GM08714 (cell line): Measurements from ENCODE around the gene RXRB.

Source experiments
- H3K4me3 ChIP-seq: fragments of 200-500 bp; sonication (Bioruptor generic); 2 replicates; pipeline ENCODE4 v1.5.1; 2014; ENCODE audit warnings: mild to moderate bottlenecking, low read length, inconsistent platforms
- ZNF274 ChIP-seq: IDR thresholded peaks from 2 replicates; pipeline ENCODE4 v1.6.1; 2012; ENCODE audit warnings: mild to moderate bottlenecking, low read depth, low read length

The RXRB gene

DNA sequence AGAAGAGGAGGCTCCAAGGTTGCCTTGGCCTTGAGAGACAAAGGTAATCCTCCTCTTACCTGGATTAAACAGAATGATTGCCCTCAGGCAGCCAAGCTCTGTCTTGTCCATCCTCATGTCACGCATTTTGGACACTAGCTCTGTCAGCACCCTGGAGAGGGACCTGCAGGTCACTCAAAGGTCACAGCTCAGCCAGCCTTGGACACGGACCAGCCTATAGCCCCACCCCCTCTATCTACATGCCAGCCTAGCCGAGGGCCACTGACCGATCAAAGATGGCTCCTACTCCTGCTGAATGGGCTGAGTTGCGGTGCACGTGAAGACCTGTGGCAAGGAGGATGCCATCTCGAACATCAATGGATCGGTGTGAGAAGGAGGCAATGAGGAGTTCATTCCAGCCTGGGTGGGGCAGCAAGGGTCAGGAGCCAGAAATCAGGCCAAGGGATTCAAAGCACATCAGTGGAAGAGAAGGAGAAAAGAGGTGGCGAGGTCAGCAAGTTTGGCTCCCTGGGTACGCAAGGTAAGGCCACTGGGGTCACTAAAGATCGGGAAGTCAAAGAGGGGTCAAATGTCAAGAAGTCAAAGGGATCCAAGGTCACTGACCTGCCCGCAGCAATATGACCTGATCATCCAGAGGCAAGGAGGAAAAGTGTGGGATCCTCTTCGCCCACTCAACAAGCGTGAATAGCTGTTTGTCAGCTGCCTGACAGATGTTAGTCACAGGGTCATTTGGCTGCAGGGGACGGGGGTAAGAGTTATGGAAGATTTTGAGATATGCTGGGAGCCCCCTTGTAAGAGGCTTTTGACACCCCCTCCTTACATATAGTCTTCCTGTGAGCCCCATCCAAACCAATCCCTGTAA, 4.9 kb downstream of the RXRB start:
- no peak for TF ChIP-seq ZNF274

GRCh38 chr6:33194431-33194979, 6.0 kb downstream of the RXRB start:
- no peak for TF ChIP-seq ZNF274
- H3K4me3 ChIP-seq: no peak overlapping the region

More for the DNA sequence above, 4.9 kb downstream of the RXRB start:
- no peak overlapping the region for H3K4me3 ChIP-seq

DNA sequence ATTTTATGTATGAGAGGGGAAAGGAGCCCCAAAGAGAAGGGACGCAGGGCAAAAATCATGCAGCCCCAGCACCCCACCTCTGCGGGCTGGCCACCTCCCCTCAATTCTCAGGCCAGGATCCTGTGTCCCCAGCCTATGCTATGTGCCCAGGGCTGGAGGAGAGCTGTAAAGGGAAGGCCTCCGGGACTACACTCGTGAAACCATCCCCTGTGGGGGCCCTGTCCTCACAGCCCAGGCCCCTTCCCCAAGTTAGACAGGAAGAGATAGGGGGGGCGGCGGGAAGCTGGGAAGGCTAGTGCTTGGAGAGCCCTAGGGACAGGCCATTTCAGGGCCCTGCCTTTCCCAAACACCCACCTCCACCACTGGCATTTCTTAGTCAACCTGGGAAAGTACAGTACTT, 6.8 kb downstream of the RXRB start:
- no peak for TF ChIP-seq ZNF274

GRCh38 chr6:33192671-33193602, 7.5 kb downstream of the RXRB start:
- no peak for TF ChIP-seq ZNF274
- H3K4me3 ChIP-seq: no peak overlapping the region; the same call in 1 of the 2 replicates

More for the DNA sequence above, 6.8 kb downstream of the RXRB start:
- H3K4me3 ChIP-seq: no peak overlapping the region

- no peak for TF ChIP-seq ZNF274
- H3K4me3 ChIP-seq: no peak within 1 kb of the TSS; the same call in 1 of the 2 replicates
These were observed 8.3 kb downstream of the RXRB start, which contains the start of gene COL11A2 for GRCh38 chr6:33192105-33192646. Gene COL11A2, minus strand, starts transcription at chr6:33192467. Its CDS starts 227 bp downstream, at chr6:33192240.

DNA sequence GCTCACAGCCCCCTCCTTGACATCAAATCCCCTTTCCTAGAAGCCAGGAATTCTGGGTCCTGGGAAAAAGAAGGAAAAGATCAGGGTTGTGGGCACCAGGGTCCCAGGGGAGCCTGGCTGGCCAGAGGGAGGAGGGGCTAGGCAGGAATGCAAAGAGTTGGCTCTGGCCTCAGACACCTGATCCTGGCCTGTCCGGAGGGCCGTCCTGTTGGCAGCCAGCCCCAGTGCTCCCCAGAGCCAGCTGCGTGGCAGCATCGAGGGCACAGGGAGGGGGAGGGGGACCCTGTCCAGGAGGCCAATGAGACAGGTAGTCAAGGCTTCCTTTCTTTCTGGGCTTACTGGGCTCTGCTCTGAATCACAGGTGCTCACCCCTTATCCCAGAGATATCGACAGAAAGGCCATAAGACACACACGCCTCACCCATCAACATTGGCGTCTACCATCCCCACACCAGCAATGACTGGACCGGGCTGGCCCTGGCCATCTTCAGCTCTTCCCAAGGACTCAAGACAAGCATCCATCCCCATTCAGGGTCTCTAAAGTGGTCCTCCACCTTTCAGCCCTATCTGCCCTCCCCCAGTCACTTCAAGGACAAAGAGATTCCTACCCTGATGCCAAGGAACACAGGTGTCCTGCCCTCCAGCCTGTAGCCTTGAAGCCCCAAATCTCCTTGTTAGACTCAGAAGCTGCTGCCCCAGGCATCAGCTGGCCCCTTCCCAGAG, 8.9 kb downstream of the RXRB start:
- TF ChIP-seq ZNF274: no peak

GRCh38 chr6:33190504-33191107, 9.9 kb downstream of the RXRB start:
- no peak overlapping the region for H3K4me3 ChIP-seq
- TF ChIP-seq ZNF274: no peak

More for the DNA sequence above, 8.9 kb downstream of the RXRB start:
- H3K4me3 ChIP-seq: no peak overlapping the region

DNA sequence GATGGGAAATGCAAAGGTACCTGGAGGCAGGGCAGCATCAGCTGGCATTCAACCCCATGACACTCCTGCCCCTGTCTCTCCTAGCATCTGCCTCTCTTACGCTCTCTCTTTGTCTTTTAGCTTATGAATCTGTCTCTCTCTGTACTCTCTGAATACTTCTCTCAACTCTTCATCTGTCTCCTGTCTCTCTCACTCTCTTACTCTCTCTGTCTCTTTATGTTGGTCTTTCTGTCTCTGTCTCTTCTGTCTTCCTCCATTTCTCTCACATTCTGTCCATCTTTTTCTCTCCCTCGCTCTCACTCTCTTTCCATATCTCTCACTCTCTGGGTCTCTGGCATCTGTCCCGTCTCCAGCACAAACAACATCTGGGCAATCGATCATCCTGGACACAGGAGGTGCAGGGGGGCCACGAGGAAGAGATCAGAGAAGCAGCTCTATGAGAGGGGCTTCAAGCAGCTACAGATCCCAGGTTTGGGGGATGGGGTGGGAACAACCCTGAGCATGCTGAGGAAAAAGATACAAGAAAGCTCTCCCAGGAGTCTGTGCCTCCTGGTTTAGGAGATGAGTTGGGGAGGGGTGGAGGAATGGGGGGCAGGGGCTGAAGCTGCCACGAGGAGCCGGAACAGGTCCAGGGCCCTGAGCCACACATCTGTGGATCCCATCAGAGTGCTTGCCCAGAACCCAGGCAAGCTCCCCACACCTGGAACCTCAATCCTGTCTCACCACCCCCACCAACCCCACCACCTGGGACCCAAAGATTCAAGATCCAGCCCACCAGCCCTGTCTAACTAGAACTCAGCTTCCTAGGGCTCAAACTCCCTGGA, 10.6 kb downstream of the RXRB start:
- TF ChIP-seq ZNF274: no peak
- H3K4me3 ChIP-seq: no peak overlapping the region

- TF ChIP-seq ZNF274: no peak
- no peak overlapping the region for H3K4me3 ChIP-seq
These were observed 11.3 kb downstream of the RXRB start for GRCh38 chr6:33189164-33189563.

DNA sequence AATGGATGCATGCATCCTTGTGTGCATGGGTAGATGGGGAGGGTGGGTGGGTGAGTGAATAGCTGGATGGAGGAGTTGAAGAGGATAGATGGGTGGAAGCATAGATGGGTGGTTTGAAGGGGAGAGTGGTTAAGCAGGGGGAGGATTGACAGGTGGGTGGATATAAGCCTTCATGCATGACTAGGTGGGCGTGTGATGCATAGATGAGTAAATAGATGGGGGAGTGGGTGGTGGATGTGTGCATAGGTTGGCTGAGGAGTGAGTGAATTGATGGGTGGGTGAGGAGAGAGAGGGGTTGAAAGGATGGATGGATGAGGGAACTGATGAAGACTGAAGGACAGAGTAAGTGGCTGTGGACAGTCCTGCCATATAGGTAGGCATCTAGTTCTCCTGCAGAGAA, 12.7 kb downstream of the RXRB start:
- TF ChIP-seq ZNF274: no peak
- H3K4me3 ChIP-seq: no peak overlapping the region

GRCh38 chr6:33185654-33186187, 14.7 kb downstream of the RXRB start:
- no peak for TF ChIP-seq ZNF274
- H3K4me3 ChIP-seq: no peak overlapping the region

DNA sequence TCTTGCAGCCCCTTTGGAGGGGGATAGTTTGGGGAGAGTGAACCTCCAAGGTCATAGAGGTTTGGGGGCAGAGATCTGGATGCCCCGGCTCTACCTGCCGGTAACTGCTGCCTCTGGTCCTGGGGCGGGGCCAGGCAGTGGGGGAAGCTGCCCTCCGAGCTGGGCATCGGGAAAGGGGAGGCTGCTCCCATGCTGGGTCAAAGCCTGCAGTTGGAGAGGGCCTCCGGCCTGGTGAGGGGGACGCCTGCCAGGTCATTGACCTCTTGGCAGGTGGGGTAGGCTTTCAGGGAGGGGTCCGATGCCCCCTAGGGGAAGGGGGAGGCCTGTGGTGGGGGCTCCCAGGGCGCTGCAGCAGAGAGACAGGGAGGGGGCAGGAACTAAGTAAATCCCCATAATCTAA, 15.3 kb downstream of the RXRB start:
- TF ChIP-seq ZNF274: no peak
- no peak overlapping the region for H3K4me3 ChIP-seq
